HEK293 (cell line): ENCODE data around the gene SRSF6.
A peak's percentile ranks its signal among the peaks of the same experiment; 100 is the strongest.

Experiments
- BCL11A ChIP-seq: fragments of 450-650 bp; formaldehyde crosslinking; IDR thresholded peaks from 2 replicates; pipeline ENCODE4 v1.5.1; 2016; ENCODE audit warnings: low read depth, missing biosample characterization, missing genetic modification characterization
- CTCF ChIP-seq: fragments of 450-650 bp; formaldehyde crosslinking; IDR thresholded peaks from 2 replicates; pipeline ENCODE4 v1.5.1; 2016; ENCODE audit warnings: missing biosample characterization, missing genetic modification characterization
- HOXD13 ChIP-seq: sonication (generic); formaldehyde crosslinking; IDR thresholded peaks from 2 replicates; pipeline ENCODE4 v1.8.0; 2022; ENCODE audit warnings: missing genetic modification reagents, borderline replicate concordance
- MYNN ChIP-seq: fragments of 450-650 bp; formaldehyde crosslinking; IDR thresholded peaks from 2 replicates; pipeline ENCODE4 v1.5.1; 2016; ENCODE audit warnings: missing biosample characterization, missing genetic modification characterization, borderline replicate concordance
- YY1 ChIP-seq: fragments of 450-650 bp; formaldehyde crosslinking; IDR thresholded peaks from 2 replicates; pipeline ENCODE4 v1.5.1; 2018; ENCODE audit warnings: missing biosample characterization, missing genetic modification characterization
- ZFP69B ChIP-seq: fragments of 450-650 bp; formaldehyde crosslinking; IDR thresholded peaks from 2 replicates; pipeline ENCODE4 v1.5.1; 2016; ENCODE audit warnings: missing biosample characterization, missing genetic modification characterization
- ZNF146 ChIP-seq: fragments of 450-650 bp; formaldehyde crosslinking; IDR thresholded peaks from 2 replicates; pipeline ENCODE4 v1.5.1; 2016; ENCODE audit warnings: missing biosample characterization, missing genetic modification characterization
- ZNF175 ChIP-seq: fragments of 450-650 bp; formaldehyde crosslinking; IDR thresholded peaks from 2 replicates; pipeline ENCODE4 v1.5.1; 2016; ENCODE audit warnings: missing biosample characterization, missing genetic modification characterization
- ZNF184 ChIP-seq: fragments of 450-650 bp; IDR thresholded peaks from 2 replicates; pipeline ENCODE4 v1.5.1; 2018; ENCODE audit warnings: missing biosample characterization, mild to moderate bottlenecking, missing genetic modification characterization
- ZNF211 ChIP-seq: fragments of 450-650 bp; formaldehyde crosslinking; IDR thresholded peaks from 2 replicates; pipeline ENCODE4 v1.5.1; 2016; ENCODE audit warnings: low read depth, missing biosample characterization, missing genetic modification characterization
- ZNF639 ChIP-seq: fragments of 450-650 bp; formaldehyde crosslinking; IDR thresholded peaks from 2 replicates; pipeline ENCODE4 v1.5.1; 2016; ENCODE audit warnings: missing biosample characterization, missing genetic modification characterization
- ZNF768 ChIP-seq: fragments of 450-650 bp; formaldehyde crosslinking; IDR thresholded peaks from 2 replicates; pipeline ENCODE4 v1.5.1; 2018; ENCODE audit warnings: missing biosample characterization, mild to moderate bottlenecking, missing genetic modification characterization

- no peak for TF ChIP-seq MYNN (tag by site-specific recombination)
- TF ChIP-seq CTCF: peak; percentile 58; the same call in 1 of the 2 replicates
- TF ChIP-seq ZNF211 (tag by site-specific recombination): no peak
- TF ChIP-seq ZNF175 (tag by site-specific recombination): no peak
- TF ChIP-seq ZFP69B (tag by site-specific recombination): no peak
- TF ChIP-seq BCL11A: no peak
- no peak for TF ChIP-seq ZNF184 (tag by site-specific recombination)
- TF ChIP-seq ZNF639 (tag by site-specific recombination): no peak
- TF ChIP-seq HOXD13 (CRISPR knock-in tag): no peak
- no peak for TF ChIP-seq ZNF146
- no peak for TF ChIP-seq YY1 (tag by site-specific recombination)
- TF ChIP-seq ZNF768: no peak
These were observed 8.8 kb upstream of the SRSF6 start for GRCh38 chr20:43448748-43449535.
